HepG2 (cell line): ENCODE results near the gene RPL22L1. TPM values are rescaled to one million over a fixed set of nuclear protein-coding genes. Genes with fewer than 3 reads are reported as not detected.
A peak's percentile ranks its signal among the peaks of the same experiment; 100 is the strongest.

ENCODE experiments used
- BRCA1 ChIP-seq: sonication (generic); formaldehyde crosslinking; IDR thresholded peaks from 2 replicates; pipeline ENCODE4 v1.4.0; 2020; ENCODE audit warnings: missing genetic modification reagents
- BRD4 ChIP-seq: sonication (generic); formaldehyde crosslinking; IDR thresholded peaks from 2 replicates; pipeline ENCODE4 v1.4.0; 2020; ENCODE audit warnings: missing genetic modification reagents
- CBFB ChIP-seq: sonication (generic); formaldehyde crosslinking; IDR thresholded peaks from 2 replicates; pipeline ENCODE4 v1.4.0; 2020; ENCODE audit warnings: missing genetic modification reagents
- ERF ChIP-seq: IDR thresholded peaks from 2 replicates; pipeline ENCODE4 v1.6.1; 2018; ENCODE audit warnings: missing biosample characterization, missing genetic modification reagents
- FOXA1 ChIP-seq, 2 experiments: fragments of 450-650 bp in 1 of 2; sonication (generic) in 1 of 2; formaldehyde crosslinking in 1 of 2; IDR thresholded peaks; 2 replicates each; pipeline versions ENCODE4 v1.4.0 to v1.6.1; 2016 to 2020; ENCODE audit warnings: missing genetic modification reagents in 1 of 2
- GATAD2A ChIP-seq: IDR thresholded peaks from 2 replicates; pipeline ENCODE4 v1.6.1; 2016
- HHEX ChIP-seq: IDR thresholded peaks from 2 replicates; pipeline ENCODE4 v1.6.1; 2016; ENCODE audit warnings: control low read depth
- KDM1A ChIP-seq: IDR thresholded peaks from 2 replicates; pipeline ENCODE4 v1.6.1; 2016; ENCODE audit warnings: missing compliant biosample characterization
- KMT2A ChIP-seq: sonication (generic); formaldehyde crosslinking; IDR thresholded peaks from 2 replicates; pipeline ENCODE4 v1.4.0; 2020; ENCODE audit warnings: missing genetic modification reagents
- MYC ChIP-seq: sonication (generic); formaldehyde crosslinking; IDR thresholded peaks from 2 replicates; pipeline ENCODE4 v1.9.0; 2021; ENCODE audit warnings: missing genetic modification reagents, borderline replicate concordance
- TOE1 ChIP-seq: sonication (generic); formaldehyde crosslinking; IDR thresholded peaks from 2 replicates; pipeline ENCODE4 v1.4.0; 2020; ENCODE audit warnings: mild to moderate bottlenecking, missing genetic modification reagents
- TOPORS ChIP-seq: sonication (generic); formaldehyde crosslinking; IDR thresholded peaks from 2 replicates; pipeline ENCODE4 v1.8.0; 2023; ENCODE audit warnings: mild to moderate bottlenecking, missing genetic modification reagents
- ZBTB42 ChIP-seq: sonication (generic); formaldehyde crosslinking; IDR thresholded peaks from 2 replicates; pipeline ENCODE4 v1.5.0; 2020; ENCODE audit warnings: mild to moderate bottlenecking, missing genetic modification reagents
- ZC3H13 ChIP-seq: sonication (generic); formaldehyde crosslinking; IDR thresholded peaks from 2 replicates; pipeline ENCODE4 v1.8.1; 2023; ENCODE audit warnings: mild to moderate bottlenecking, missing genetic modification reagents, moderate library complexity
- ZNF496 ChIP-seq: sonication (generic); formaldehyde crosslinking; IDR thresholded peaks from 2 replicates; pipeline ENCODE4 v1.8.1; 2023; ENCODE audit warnings: mild to moderate bottlenecking, moderate library complexity, missing genetic modification reagents; ENCODE audit not compliant: insufficient replicate concordance
- ZNF501 ChIP-seq: sonication (generic); formaldehyde crosslinking; IDR thresholded peaks from 2 replicates; pipeline ENCODE4 v1.5.1; 2020; ENCODE audit warnings: mild to moderate bottlenecking, moderate library complexity, missing genetic modification reagents
- ZNF543 ChIP-seq: sonication (generic); formaldehyde crosslinking; IDR thresholded peaks from 2 replicates; pipeline ENCODE4 v1.4.0; 2020; ENCODE audit warnings: mild to moderate bottlenecking, missing genetic modification reagents
- ZNF552 ChIP-seq: sonication (generic); formaldehyde crosslinking; IDR thresholded peaks from 2 replicates; pipeline ENCODE4 v1.9.0; 2022; ENCODE audit warnings: missing genetic modification reagents, mild to moderate bottlenecking, borderline replicate concordance
- ZNF644 ChIP-seq: IDR thresholded peaks from 2 replicates; pipeline ENCODE4 v1.6.1; 2016; ENCODE audit warnings: low read depth
- ZNF652 ChIP-seq: IDR thresholded peaks from 2 replicates; pipeline ENCODE4 v1.6.1; 2016; ENCODE audit warnings: low read depth, borderline replicate concordance
- ZNF709 ChIP-seq: sonication (generic); formaldehyde crosslinking; IDR thresholded peaks from 2 replicates; pipeline ENCODE4 v1.5.0; 2020; ENCODE audit warnings: mild to moderate bottlenecking, missing genetic modification reagents
- polyA plus RNA-seq, 8 experiments: library from polyadenylated mRNA; depleted of rRNA in 3 of 8; stranded (reverse) in 7 of 8; unstranded in 1 of 8; fragments of >200 nt; fragmentation: Illumina TruSeq in 4 of 8; extraction: Trizol in 4 of 8; gene quantifications; 2 replicates each; pipeline versions ENCODE4 v1.2.1 to v1.2.3, GENCODE V29; 2011 to 2016; ENCODE audit warnings: low read depth in 4 of 8, missing spikeins in 1 of 8, mixed read lengths in 1 of 8; ENCODE audit not compliant: insufficient read depth in 1 of 8
- total RNA-seq, 5 experiments: library from RNA; depleted of rRNA; stranded (reverse); fragments of >200 nt; fragmentation: Illumina TruSeq; extraction: Trizol; gene quantifications; 2 replicates each; pipeline ENCODE4 v1.2.3, GENCODE V29; 2016; ENCODE audit warnings: low read depth in 1 of 5
- TF ChIP-seq, protein P1 (sequence below): sonication (generic); formaldehyde crosslinking; conservative IDR thresholded peaks from 2 replicates; pipeline ENCODE4 v1.4.0; 2020; ENCODE audit warnings: missing genetic modification reagents
- TF ChIP-seq, protein P2 (sequence below): fragments of 450-650 bp; IDR thresholded peaks from 2 replicates; pipeline ENCODE4 v1.6.1; 2016
- TF ChIP-seq, protein P3 (sequence below): sonication (generic); formaldehyde crosslinking; IDR thresholded peaks from 2 replicates; pipeline ENCODE4 v1.5.0; 2020; ENCODE audit warnings: missing genetic modification reagents
- TF ChIP-seq, protein P4 (sequence below), 2 experiments: sonication (generic) in 1 of 2; formaldehyde crosslinking in 1 of 2; IDR thresholded peaks; 2 replicates each; pipeline versions ENCODE4 v1.4.0 to v1.6.1; 2018 to 2020; ENCODE audit warnings: missing genetic modification reagents in 2 of 2, borderline replicate concordance in 1 of 2, low read depth in 1 of 2, mild to moderate bottlenecking in 1 of 2, missing biosample characterization in 1 of 2

The RPL22L1 gene
- total and polyA plus RNA-seq, 2 of the 13 experiments (the other 11 are each of a cell fraction or from before 2014, with no cell fraction given): 42.7 to 152 TPM

DNA sequence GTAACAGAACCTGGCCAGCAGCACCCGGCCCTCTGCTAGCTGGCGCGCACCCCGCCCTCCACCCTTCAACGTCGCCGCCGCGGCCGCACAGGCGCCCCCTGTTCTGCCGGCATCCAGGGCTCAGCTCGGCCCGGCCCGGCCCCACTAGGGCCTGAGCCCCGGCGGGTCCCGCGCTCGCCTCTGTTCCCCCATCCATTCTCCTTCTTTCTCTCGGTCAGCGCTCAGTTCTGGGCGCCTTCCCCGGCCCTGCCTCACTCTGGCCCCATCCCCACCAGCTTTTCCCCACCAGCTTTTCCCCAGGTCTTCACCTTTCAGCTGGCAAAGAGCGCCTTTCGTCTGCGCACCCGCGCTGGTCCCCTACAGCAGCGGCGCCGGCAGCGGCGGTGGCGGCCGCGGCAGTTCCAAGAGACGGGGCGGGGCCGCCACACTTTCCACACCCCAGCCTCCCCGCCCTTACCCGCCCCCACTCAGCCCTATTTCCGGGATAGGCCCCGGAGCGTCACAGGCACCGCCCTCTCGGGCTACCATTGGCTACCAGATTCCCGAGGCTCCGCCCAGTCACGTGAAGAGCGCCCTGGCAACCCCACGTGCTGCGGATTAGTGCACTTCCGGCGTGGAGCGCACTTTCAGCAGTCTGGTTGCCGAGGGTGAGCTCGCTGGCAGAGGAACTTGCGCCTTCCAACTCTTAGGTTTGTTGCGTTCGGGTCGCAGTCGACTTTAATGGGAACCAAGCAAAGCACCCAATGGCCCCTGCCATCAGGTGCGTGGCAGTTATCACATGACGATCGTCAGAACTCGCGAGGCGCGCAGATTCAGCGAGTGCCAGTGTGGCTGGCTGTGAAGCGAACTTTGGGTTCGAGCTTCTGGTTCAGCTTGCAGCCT is 38.5 kb upstream of the RPL22L1 start, which contains the start of gene EIF5A2 (continued):
- TF ChIP-seq TOE1 (peak; percentile 63; the same call in 1 of the 2 replicates), ZNF652 (CRISPR knock-in tag) (no peak), FOXA1 (IDR thresholded peaks at IDR 0.05) (no peak), FOXA1 (CRISPR knock-in tag; IDR thresholded peaks at IDR 0.05) (peak; percentile 37; the same call in 1 of the 2 replicates), GATAD2A (CRISPR knock-in tag) (peak; percentile 69), CBFB (CRISPR knock-in tag) (peak; percentile 72; the same call in 1 of the 2 replicates), ZBTB42 (CRISPR knock-in tag) (peak; percentile 56; the same call in 1 of the 2 replicates), BRD4 (CRISPR knock-in tag) (peak; percentile 30; the same call in 1 of the 2 replicates), ZC3H13 (CRISPR knock-in tag) (0 out of 2 replicates have a peak, but pooled peaks have one; percentile 36), ZNF709 (CRISPR knock-in tag) (peak; percentile 78; the same call in 1 of the 2 replicates), ZNF496 (no peak), ZNF644 (CRISPR knock-in tag) (peak; percentile 55; the same call in 1 of the 2 replicates), ERF (CRISPR knock-in tag) (peak; percentile 76; the same call in 1 of the 2 replicates), ZNF501 (CRISPR knock-in tag) (peak; percentile 74; the same call in 1 of the 2 replicates), BRCA1 (CRISPR knock-in tag) (0 out of 2 replicates have a peak, but pooled peaks have one; percentile 35), TOPORS (peak; percentile 62; the same call in 1 of the 2 replicates), KMT2A (CRISPR knock-in tag) (peak; percentile 57; the same call in 1 of the 2 replicates), MYC (CRISPR knock-in tag) (peak; percentile 76; the same call in 1 of the 2 replicates), KDM1A (CRISPR knock-in tag) (0 out of 2 replicates have a peak, but pooled peaks have one; percentile 31), ZNF543 (no peak), ZNF552 (CRISPR knock-in tag) (peak; percentile 85), HHEX (CRISPR knock-in tag) (no peak)
- TF ChIP-seq, protein P1, sequence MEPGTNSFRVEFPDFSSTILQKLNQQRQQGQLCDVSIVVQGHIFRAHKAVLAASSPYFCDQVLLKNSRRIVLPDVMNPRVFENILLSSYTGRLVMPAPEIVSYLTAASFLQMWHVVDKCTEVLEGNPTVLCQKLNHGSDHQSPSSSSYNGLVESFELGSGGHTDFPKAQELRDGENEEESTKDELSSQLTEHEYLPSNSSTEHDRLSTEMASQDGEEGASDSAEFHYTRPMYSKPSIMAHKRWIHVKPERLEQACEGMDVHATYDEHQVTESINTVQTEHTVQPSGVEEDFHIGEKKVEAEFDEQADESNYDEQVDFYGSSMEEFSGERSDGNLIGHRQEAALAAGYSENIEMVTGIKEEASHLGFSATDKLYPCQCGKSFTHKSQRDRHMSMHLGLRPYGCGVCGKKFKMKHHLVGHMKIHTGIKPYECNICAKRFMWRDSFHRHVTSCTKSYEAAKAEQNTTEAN (CRISPR knock-in tag): no peak
- TF ChIP-seq, protein P2, sequence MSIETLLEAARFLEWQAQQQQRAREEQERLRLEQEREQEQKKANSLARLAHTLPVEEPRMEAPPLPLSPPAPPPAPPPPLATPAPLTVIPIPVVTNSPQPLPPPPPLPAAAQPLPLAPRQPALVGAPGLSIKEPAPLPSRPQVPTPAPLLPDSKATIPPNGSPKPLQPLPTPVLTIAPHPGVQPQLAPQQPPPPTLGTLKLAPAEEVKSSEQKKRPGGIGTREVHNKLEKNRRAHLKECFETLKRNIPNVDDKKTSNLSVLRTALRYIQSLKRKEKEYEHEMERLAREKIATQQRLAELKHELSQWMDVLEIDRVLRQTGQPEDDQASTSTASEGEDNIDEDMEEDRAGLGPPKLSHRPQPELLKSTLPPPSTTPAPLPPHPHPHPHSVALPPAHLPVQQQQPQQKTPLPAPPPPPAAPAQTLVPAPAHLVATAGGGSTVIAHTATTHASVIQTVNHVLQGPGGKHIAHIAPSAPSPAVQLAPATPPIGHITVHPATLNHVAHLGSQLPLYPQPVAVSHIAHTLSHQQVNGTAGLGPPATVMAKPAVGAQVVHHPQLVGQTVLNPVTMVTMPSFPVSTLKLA: peak; percentile 49
- TF ChIP-seq, protein P3, sequence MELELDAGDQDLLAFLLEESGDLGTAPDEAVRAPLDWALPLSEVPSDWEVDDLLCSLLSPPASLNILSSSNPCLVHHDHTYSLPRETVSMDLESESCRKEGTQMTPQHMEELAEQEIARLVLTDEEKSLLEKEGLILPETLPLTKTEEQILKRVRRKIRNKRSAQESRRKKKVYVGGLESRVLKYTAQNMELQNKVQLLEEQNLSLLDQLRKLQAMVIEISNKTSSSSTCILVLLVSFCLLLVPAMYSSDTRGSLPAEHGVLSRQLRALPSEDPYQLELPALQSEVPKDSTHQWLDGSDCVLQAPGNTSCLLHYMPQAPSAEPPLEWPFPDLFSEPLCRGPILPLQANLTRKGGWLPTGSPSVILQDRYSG (CRISPR knock-in tag): 0 out of 2 replicates have a peak, but pooled peaks have one; percentile 5
- TF ChIP-seq, protein P4, sequence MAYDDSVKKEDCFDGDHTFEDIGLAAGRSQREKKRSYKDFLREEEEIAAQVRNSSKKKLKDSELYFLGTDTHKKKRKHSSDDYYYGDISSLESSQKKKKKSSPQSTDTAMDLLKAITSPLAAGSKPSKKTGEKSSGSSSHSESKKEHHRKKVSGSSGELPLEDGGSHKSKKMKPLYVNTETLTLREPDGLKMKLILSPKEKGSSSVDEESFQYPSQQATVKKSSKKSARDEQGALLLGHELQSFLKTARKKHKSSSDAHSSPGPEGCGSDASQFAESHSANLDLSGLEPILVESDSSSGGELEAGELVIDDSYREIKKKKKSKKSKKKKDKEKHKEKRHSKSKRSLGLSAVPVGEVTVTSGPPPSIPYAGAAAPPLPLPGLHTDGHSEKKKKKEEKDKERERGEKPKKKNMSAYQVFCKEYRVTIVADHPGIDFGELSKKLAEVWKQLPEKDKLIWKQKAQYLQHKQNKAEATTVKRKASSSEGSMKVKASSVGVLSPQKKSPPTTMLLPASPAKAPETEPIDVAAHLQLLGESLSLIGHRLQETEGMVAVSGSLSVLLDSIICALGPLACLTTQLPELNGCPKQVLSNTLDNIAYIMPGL (CRISPR knock-in tag; IDR thresholded peaks at IDR 0.05; ENCODE audit: borderline replicate concordance in 1 of 2, low read depth in 1 of 2): peak; percentile 57; a peak in 3 of 4 replicates
